SIG-M5 treated with dmso at 0.1 percent for 504 hours (cell line): ENCODE measurements around the gene TMEM37.
"Not testable (repeated sequence)": the region's sequence is repeated elsewhere in the genome, so short reads cannot be mapped to it uniquely, and the experiment has no call there.

Source experiments
- DNase-seq: peaks from one replicate; lab custom pipeline; 2025; ENCODE audit not compliant: unreplicated experiment; lab: John Stamatoyannopoulos, UW

TMEM37 gene

GRCh38 chr2:119431155-119431975 is at the start of gene TMEM37:
Gene TMEM37 (plus strand): TSS chr2:119431854. CDS start chr2:119431904, 50 bp downstream.
- no peak for DNase-seq

- no peak for DNase-seq
Observed at GRCh38 chr2:119383410-119384140, 48.1 kb upstream of the TMEM37 start.

- no peak for DNase-seq
Observed at GRCh38 chr2:119384971-119385370, 46.7 kb upstream of the TMEM37 start.

DNA sequence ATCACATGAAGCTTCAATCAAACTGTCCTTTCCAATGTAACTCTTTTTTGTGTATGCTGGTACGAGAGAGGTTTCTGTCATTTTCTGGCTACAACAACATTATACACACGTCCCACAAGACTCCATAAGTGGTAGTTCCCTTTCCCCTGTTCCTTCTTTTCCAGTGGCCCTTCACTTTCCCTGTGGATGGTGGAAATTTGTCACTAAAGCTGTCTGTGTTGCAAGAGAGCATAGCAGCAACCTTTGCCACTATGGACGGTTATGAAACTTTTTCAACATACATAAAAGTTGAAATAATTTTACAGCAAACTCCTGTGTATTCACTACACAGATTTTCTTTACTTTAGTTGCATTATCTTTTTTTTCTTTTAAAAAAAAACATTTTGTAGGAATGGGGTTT is 46.2 kb upstream of the TMEM37 start:
- DNase-seq, result no peak

DNA sequence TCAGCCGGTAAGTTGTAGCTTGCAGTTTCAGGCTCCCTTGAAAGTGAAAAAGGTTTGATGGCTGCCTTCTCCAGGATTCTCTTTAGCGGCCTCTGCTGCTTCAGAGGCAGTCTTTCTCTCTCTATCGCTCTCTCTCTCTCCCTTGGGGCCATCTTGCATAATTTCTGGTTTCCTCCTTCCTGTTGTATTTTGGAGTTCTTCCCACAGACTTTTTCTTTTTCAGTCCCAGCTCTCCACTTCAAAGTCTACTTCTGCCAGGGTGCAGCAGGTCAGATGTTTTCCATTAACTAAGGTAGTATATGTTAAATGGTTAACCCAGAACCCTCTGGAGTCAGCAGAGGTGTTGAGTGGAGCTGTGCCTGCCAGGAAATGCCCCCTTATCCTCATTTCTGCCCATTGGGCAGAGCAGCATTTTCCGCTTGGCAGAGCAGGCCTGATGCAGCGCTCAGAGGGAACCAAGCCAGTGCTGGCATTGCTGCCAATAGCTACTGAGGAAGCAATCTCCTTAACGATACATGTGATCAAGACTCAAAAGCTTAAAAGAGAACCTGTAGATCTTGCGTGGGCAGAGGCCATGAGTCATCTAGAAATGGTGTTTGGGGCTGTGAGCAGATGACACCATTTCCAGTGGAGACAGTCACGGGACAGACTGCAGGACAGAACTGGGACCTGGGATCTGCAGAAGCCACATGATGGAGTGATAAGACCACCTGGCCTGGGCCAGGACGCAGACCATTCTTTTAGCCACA is 44.1 kb upstream of the TMEM37 start:
- DNase-seq, result peak; percentile 72

- no peak for DNase-seq
Observed at GRCh38 chr2:119389615-119390306, 41.9 kb upstream of the TMEM37 start.

GRCh38 chr2:119393971-119394748 is 37.5 kb upstream of the TMEM37 start:
- DNase-seq, result no peak

DNA sequence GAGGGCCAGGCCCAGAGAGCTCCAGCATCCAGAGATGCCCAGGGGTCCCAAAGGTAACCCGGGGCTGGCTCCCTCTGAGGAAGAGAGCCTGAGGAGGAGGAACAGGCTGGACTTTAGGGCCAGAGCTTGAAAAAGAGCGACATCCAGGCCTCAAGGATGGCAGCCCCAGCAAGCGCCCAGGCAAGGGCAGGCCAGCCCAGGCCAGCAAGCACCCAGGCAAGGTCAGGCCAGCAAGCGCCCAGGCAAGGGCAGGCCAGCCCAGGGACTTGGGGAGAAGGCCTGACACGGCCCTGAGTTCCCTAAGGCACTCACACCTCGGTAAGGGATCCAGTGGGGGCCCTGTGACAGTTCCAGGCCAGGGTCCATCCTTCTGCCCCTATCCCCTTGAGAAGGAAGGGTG is 34.5 kb upstream of the TMEM37 start:
- DNase-seq, result no peak

DNA sequence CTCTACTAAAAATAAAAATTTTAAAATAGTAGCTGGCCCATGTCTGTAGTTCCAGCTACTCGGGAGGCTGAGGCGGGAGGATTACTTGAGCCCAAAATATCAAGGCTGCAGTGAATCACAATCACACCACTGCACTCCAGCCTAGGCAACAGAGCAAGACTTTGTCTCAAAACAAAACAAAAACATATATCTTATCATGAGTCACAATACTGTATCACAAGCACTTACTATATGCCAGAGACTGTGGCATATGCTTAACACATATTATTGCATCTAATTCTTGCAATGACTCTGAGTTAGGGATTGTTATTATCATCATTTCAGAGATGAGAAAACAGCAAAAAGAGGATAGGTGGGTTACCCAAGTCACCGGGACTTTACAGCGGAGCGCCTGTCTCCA is 29.5 kb upstream of the TMEM37 start:
- DNase-seq, result no peak

DNA sequence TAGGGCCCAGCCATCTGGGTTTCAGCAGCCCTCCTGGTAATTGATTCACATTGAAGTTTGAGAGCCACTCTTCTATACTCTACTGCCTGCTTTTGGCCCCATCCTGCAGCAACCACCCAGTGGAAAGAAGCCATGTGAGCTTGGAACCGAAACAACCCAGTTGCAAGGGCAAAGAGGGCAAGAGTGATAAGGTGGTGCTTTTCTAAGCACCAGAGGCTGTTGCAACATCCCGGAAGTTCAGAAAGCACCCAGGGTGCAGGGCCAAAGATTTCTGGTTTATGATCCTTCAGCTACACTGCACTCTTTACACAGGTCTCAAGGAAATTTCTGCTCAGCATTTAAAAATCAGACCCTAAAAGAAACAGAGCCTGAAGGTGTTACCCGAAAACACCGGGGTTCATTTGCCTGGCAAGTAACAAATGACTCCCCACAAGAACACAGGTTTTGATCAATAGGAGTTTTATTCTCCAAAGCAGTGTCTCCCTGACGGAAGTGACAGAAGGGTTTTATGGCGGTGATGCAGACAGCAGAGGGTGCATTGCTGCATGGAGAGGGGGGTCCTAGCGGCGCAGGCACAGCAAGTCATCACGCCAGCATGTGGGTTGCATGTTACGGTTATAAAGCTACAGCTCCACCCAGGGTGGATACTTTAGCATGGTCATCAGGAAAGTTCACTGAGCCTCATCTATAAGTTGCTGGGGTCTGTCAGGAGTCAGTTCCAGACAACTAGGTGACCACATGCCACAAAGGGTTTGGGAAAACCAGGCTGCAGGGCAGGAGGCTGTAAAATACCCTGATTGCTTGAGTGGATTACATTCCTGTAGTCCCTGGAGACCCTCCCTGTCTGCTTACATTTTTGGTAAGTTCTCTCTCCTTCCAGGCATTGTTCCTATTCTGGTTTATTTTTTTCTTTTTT is 28.8 kb upstream of the TMEM37 start:
- DNase-seq, result peak; percentile 54

DNA sequence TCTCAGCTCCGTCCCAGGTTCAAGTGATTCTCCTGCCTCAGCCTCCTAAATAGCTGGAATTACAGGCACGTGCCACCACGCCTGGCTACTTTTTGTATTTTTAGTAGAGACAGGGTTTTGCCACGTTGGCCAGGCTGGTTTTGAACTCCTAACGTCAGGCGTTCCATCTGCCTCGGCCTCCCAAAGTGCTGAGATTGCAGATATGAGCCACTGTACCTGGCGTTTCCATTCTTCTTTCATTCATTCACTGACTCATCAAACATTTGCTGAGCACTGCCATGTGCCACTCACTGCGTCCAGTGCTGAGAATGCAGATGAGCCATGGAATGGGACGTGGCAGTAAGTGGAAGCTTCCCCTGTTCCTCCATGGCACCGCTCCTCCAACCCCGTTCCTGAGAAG is 28.0 kb upstream of the TMEM37 start:
- DNase-seq, result not testable (repeated sequence)

GRCh38 chr2:119405151-119405550 is 26.5 kb upstream of the TMEM37 start:
- no peak for DNase-seq

GRCh38 chr2:119407430-119408220 is 24.0 kb upstream of the TMEM37 start:
- DNase-seq, result peak; percentile 43

- no peak for DNase-seq
Observed at GRCh38 chr2:119408221-119408619, 23.4 kb upstream of the TMEM37 start.

DNA sequence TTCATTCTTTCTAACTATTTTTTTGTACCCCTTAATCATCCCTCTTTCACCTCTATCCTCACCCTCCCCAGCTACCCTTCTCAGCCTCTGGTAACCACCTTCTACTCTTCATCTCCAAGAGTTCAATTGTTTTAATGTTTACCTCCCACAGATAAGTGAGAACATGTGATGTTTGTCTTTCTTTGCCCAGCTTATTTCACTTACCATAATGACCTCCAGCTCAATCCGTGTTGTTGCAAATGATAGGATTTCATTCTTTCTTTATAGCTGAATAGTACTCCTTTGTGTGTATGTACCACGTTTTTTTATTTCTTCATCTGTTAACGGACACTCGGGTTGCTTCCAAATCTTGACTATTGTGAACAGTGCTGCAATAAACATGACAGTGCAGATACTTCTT is 22.1 kb upstream of the TMEM37 start:
- DNase-seq, result no peak

GRCh38 chr2:119414894-119415293 is 16.8 kb upstream of the TMEM37 start:
- DNase-seq, result no peak

DNA sequence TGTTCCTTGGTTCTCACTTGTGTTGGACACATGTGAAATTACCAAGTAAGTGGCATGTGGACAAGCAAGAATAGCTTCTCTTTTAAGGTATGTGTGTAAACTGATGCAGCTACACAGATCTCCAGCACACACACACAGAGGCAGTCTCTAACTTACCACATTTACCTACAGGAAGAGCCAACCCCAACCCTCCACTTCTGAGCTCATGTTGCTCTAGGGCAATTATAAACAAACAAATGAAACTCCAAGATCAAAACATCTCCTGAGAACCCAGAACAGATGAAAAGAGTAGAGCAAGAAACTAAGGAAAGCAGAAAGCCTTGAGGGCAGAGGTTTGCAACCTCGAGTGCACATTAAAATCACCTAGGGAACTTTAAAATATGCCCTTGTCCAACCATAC is 16.0 kb upstream of the TMEM37 start:
- no peak for DNase-seq

- no peak for DNase-seq
Observed at GRCh38 chr2:119416299-119416923, 15.2 kb upstream of the TMEM37 start.
